ENCODE results near the gene C6orf141.
"Not testable (repeated sequence)": the region's sequence is repeated elsewhere in the genome, so short reads cannot be mapped to it uniquely, and the experiment has no call there.

Gene C6orf141

GRCh38 chr6:49582529-49582928 is 32.1 kb downstream of the C6orf141 start:
- Mint-ChIP-seq H3K9me3 (ENCODE audit: low read depth) (no peaks in the 10 kb centered on the region), H3K4me1 (ENCODE audit: low read depth) (no peaks in the 10 kb centered on the region), H3K4me3 (no peak overlapping the region), H3K27ac (no peak overlapping the region), H3K36me3 (no peaks in the 10 kb centered on the region), H3K27me3 (peaks cover 1% of the 10 kb centered on the region)

GRCh38 chr6:49587262-49587661 is 36.8 kb downstream of the C6orf141 start:
- not testable (repeated sequence) for H3K27ac Mint-ChIP-seq; H3K4me1 Mint-ChIP-seq (ENCODE audit: low read depth); H3K27me3 Mint-ChIP-seq; H3K9me3 Mint-ChIP-seq (ENCODE audit: low read depth); H3K4me3 Mint-ChIP-seq; H3K36me3 Mint-ChIP-seq

Measured in activated naive CD8-positive, alpha-beta T cell (primary cell).